HL-60/S4 (cell line): ENCODE measurements around the gene KDM6A.
"Not testable (repeated sequence)": the region's sequence is repeated elsewhere in the genome, so short reads cannot be mapped to it uniquely, and the experiment has no call there.

Source experiments
- in situ Hi-C: fragments of 300-500 bp; cut with MboI; formaldehyde crosslinking; loops from 2 replicates; pipeline ENCODE4 v1.14.3; 2022; ENCODE audit warnings: low sequenced_read_pairs

KDM6A gene

DNA sequence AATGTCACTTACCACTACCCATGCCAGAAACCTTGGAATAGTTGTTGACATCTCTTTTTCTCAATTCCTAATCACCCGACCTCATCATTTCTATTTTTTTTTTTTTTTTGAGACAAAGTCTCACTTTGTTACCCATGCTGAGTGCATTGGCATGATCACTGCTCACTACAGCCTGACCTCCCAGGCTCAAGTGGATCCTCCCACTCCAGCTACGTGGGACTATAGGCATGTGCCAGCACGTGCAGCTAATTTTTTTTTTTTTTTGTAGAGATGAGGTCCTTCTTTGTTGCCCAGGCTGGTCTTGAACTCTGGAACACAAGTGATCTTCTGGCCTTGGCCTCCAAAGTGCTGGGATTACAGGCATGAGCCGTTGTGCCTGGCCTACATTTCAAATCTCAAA is 12.0 kb downstream of the KDM6A start:
- in situ Hi-C loops, result no loop called here

DNA sequence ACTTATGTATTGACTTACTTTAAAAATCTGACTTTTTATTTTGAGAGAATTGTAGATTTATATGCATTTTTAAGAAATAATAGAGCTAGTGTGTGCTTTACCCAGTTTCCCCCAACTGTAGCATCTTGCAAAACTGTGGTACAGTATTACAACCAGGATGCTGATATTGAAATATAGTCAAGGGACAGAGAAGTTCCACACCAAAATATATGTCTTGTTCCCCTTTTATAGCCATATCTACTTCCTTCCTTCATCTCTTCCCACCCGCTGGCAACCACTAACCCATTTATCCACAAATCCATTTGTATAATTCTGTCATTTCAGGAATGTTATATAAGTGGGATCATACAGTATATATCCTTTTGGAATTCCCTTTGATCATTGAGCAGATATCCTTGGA is 16.8 kb downstream of the KDM6A start:
- in situ Hi-C loops, result no loop called here

DNA sequence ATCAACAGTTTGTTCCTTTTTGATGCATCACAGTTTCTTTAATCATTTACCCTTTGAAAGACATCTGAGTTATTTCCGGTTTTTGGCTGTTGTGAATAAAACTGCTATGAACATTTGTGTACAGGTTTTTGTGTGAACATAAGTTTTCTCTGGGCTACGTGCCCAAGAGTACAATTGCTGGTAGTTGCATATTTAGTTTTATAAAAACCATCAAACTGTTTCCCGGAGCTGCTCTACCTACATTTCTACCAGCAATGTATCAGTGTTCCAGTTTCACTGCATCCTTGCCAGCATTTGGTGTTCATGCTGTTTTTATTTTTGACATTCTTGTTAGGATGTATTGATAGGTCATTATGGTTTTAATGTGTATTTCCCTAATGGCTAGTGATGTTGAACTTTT is 17.3 kb downstream of the KDM6A start:
- in situ Hi-C loops, result no loop called here

DNA sequence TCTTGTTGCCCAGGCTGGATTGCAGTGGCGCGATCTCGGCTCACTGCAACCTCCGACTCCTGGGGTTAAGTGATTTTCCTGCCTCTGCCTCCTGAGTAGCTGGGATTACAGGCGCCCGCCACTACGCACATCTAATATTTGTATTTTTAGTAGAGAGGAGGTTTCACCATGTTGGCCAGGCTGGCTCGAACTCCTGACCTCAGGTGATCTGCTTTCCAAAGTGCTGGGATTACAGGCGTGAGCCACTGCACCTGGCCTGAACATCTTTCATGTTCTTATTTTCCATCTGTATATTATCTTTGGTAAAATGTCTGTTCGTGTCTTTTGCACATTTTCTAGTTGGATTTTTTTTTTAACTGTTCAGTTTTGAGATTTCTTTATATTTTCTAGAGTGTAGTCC is 17.7 kb downstream of the KDM6A start:
- in situ Hi-C loops, result not testable (repeated sequence)

DNA sequence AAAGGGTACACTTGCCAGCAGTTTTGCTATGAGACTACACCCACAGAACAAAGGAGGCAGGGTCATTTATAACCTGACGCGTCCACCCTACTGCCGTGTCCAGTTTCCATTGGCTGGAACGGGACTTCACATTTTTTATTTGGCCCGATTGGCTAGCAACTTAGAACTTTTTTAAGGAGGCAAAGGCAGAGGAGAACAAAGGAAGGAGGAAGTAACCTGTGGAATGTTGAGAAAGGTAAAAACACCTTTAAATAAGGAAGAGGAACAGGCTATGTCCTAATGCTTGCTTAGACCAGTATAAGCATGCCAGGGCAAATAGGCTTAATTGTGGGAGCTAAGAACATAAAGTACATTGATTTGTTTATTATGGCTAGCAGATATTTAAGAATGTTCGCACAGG is 18.7 kb downstream of the KDM6A start:
- in situ Hi-C loops, result no loop called here

DNA sequence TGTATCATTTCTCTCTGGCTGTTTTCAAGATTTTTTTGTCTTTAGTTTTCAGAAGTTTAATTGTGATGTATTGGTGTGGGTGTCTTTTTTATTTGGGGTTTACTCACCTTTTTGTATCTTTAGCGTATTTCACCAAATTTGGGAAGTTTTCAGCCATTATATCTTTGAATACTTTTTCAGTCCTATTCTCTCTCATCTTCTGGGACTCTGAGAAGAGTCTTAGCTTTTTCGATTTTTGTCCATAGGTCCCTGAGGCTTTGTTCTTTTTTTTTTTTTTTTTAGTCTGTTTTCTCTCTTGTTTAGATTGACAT is 23.8 kb downstream of the KDM6A start:
- in situ Hi-C loops, result no loop called here

DNA sequence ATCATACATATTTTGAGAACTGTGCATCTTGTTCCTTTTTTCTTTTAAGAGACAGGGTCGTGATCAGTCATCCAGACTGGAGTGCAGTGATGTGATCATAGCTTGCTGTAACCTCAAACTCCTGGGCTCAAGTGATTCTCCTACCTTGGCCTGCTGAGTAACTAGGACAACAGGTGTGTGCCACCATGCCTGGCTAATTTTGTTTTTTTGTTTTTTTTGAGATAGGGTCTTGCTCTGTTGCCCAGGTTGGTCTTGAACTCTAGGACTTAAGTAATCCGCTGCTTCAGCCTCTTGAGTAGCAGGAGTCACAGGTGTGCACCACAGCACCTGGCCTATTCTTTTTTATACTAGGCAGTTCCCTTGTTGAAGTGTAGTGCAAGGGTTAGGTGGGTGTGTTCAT is 24.6 kb downstream of the KDM6A start:
- in situ Hi-C loops, result no loop called here

DNA sequence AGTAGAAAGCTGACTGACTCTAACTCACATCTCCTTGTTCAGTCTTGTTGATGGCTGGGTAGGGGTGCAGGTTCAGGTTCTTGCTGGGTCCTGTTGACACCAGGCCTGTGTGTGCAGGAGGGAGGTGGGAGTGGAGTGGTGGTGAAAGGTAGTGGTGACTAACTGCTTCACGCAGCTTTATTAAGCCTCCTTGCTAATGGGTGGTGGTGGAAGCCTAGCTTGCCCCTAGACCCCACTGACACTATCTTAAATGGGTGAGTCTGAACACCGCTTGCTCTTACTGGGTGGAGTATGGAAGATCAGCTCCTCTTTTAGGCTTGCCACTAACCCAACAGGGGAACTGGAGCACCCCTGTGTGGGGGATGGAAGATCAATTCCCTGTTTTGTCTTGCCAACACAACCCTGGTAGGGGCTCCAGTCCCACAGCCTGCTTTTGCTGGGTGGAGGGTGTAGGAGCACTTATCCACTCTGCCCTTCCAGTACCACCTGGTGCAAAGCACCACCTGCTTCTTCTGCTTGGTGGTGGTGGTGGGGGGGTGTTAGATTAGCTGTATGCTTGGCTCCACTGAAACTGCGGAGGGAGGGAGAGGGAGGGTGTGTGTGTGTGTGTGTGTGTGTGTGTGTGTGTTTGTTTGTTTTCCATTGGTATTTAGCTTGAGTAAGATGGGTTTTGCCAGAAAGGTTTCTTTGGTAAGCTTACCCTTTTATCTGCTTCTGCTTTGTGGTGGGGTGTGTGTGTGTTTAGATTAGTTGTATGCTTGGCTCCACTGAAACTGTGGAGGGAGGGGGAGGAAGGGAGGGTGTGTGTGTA is 25.6 kb downstream of the KDM6A start:
- in situ Hi-C loops, result no loop called here

DNA sequence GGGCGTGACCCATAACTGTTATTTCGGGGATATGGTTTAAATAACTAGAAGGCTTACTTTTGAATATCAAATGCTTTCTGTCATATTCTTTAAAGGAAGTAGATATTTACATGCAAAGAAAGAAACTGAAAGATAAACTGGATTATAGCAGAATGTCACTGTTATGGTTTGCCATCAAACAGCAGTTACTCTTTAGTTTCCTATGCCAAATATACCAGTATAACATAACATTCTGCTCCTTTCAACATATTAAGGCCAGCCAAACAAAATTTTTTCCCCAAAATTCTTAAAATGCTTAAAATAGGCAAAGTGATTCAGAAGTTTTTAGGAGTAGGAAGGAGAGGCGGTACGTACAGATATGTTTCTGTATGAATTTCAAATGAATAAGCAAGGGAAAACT is 27.0 kb downstream of the KDM6A start:
- in situ Hi-C loops, result no loop called here

DNA sequence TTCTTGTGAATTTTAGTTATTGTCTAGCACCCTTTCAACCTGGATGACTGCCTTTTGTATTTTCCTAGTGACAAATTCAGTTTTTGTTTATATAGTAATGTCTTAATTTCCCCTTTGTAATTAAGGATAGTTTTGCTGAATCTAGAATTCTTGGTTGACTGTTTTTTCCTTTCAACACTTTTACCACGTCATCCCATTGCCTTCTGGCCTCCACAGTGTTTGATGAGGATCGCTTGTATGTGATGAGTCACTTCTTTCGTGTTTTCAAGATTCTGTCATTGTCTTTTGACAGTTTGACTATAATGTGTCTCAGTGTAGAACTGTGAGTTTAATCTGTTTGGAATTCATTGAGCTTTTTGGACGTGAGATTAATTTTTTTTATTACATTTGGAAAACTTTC is 30.1 kb downstream of the KDM6A start:
- in situ Hi-C loops, result no loop called here

DNA sequence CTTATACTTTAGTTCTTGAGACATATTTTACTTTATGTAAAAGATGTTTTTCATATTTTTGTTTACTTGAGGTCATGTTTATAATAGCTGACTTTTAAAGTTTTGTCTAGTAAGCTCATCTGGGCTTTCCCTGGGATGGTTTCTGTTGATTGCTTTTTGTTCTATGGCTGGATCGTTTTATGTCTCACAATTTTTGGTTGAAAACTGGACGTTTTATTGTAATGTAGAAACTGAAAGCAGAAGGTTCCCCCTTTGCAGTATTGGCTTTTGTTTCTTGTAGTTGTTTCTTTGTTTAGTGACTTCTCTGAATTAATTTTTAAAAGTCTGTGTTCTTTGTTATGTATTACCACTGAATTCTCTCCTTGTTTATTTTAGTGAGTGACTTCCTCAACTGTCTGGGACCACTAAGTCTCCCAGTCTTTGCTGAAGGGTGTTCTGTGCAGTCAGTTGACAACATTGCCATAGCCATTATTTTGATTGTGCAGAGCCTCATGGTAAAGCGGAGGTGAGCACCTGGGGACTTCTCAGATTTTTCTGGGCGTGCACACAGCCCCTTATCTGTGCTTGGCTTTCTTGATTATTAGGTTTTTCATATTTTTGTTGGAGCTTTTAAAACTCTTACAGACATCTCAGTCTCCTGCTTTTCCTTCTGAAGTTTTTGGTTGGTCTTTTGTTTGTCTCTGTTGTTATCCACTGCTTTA is 31.0 kb downstream of the KDM6A start:
- in situ Hi-C loops, result no loop called here

DNA sequence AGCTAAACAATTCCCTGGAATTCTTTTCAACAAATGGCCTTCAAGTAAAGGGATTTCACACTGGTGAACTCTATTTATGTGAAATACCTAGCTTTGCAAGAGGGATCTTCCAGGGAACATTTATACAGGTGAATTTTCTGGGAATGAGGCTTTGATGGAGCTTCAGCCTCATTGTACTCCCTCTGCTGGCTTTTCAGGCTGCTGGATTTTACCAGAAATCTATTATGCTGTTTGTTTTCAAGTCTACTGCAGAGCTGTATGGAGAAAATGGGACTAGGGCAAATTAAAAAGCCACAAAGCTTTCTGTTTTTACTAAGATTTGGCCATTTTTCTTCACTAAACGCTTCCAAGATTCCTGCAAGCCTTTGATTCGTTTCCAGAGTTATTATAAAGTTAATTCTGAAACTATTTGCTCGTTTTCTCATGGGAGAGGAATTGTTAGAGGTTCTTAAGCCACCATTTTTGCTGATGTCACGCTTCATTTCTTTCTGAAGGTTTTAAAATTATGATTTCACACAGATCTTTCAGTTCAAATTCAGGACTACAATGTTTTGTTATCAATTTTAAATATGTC is 31.6 kb downstream of the KDM6A start:
- in situ Hi-C loops, result no loop called here

DNA sequence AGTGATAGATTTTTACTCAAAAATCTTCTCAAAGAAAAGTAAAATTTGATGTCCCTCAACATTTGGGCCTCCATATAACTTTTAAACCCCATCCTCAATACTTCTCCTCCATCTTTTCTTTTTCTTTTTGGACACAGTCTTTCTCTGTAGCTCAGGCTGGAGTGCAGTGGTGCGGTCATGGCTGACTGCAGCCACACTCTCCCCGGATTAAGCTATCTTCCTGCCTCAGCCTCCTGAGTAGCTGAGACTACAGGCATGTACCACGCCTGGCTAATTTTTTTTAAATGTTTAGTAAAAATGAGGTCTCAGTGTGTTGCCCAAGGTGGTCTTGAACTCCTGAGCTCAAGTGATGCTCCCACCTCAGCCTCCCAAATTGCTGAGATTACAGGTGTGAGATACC is 33.1 kb downstream of the KDM6A start:
- in situ Hi-C loops, result no loop called here

DNA sequence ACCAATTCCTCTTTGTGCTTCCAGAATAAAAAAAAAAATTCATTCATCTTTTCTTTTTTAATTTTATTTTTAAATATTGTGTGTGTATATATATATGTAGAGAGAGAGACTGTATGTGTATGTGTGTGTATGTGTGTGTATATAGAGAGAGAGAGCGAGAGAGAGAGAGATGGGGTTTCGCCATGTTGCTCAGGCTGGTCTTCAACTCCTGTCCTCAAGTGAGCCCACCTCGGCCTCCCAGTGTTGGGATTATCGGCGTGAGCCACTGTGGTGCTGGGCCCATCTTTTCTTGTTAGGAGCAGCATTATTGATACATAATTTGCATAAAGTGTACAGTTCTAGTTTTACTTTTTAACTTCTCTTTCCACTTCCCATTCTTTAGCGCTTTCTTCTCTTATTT is 33.6 kb downstream of the KDM6A start:
- in situ Hi-C loops, result no loop called here

DNA sequence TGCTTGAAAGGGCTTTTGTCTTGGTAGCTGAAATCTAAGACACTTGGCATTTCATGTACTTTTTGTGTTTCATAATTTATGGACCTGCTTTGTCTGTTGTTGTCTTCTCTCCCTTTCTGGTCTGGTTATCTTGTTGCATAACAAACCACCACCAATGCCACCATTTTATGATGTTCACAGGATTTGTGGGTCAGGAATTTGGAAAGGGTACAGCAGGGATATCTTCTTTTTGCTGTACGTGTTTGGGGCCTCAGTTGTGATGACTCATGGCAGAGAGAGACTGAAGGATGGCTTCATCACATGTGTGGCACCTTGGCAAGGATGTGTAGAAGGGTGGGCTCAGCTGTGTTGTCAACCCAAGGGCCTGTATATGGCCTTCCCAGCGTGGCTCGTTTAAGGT is 35.2 kb downstream of the KDM6A start:
- in situ Hi-C loops, result no loop called here

DNA sequence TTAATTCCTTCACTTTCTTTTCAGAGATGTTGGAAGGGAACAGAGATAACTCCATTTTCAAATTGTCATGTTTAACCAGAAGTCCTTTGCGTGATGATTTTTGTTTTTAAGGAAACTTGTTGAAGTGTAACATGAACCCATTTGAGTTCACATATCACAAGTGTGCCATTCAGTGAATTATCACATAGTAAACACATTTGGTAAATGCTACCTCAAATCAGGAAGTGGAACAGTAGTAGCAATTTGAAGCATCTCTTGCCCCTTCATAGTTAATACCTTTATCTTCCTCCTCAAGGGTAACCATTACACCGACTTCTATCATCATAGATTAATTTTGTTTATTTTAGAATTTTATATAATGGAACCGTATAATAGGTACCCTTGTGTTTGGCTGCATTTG is 35.8 kb downstream of the KDM6A start:
- in situ Hi-C loops, result no loop called here

DNA sequence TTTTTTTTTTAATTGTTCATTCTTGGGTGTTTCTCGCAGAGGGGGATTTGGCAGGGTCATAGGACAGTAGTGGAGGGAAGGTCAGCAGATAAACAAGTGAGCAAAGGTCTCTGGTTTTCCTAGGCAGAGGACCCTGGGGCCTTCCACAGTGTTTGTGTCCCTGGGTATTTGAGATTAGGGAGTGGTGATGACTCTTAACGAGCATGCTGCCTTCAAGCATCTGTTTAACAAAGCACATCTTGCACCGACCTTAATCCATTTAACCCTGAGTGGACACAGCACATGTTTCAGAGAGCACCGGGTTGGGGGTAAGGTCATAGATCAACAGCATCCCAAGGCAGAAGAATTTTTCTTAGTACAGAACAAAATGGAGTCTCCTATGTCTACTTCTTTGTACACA is 37.5 kb downstream of the KDM6A start:
- in situ Hi-C loops, result not testable (repeated sequence)

DNA sequence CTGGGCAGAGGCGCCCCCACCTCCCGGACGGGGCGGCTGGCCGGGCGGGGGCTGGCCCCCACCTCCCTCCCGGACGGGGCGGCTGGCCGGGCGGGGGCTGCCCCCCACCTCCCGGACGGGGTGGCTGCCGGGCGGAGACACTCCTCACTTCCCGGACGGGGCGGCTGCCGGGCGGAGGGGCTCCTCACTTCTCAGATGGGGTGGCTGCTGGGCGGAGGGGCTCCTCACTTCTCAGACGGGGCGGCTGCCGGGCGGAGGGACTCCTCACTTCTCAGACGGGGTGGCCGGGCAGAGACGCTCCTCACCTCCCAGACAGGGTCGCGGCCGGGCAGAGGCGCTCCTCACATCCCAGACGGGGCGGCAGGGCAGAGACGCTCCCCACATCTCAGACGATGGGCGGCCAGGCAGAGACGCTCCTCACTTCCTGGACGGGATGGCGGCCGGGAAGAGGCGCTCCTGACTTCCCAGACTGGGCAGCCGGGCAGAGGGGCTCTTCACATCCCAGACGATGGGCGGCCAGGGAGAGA is 38.1 kb downstream of the KDM6A start:
- in situ Hi-C loops, result not testable (repeated sequence)

DNA sequence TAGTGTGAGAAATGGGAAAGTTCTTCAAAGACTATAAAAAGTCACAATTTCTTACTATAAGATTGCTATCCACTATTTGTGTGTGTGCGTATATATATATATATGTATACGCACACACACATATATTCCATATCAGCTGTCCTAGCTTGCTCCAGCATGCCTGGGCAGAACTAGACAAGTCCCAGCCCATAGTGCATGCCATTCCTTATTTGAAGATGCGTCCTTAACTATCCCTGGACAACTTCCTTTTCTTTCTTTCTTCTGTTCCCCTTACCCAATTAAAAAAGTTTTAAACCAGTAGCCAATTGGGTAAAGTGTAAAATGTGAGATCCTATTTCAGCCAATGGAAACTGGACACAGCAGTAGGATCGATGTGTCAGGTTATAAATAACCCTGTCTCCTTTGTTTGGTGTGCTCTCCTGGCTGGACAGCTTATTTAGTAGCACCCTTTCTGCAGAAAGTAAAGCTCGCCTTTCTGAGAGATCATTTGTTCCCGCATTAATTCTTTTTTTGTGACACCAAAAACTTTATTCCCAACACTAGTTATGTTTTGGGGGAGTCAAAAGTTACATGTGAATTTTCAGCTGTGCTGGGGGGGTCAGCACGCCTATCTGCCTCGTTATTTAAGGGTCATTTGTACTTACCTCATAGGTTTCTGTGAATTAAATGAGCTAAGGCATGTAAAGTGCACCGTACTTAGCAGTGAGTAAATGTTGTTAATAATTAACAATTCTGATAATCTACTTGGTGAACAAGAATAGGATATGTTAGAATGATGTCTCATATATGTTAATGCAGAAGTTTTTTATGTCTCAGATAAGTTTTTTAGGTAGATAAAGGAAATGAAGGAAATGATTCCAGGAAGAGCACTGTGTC is 40.9 kb downstream of the KDM6A start:
- in situ Hi-C loops, result no loop called here

DNA sequence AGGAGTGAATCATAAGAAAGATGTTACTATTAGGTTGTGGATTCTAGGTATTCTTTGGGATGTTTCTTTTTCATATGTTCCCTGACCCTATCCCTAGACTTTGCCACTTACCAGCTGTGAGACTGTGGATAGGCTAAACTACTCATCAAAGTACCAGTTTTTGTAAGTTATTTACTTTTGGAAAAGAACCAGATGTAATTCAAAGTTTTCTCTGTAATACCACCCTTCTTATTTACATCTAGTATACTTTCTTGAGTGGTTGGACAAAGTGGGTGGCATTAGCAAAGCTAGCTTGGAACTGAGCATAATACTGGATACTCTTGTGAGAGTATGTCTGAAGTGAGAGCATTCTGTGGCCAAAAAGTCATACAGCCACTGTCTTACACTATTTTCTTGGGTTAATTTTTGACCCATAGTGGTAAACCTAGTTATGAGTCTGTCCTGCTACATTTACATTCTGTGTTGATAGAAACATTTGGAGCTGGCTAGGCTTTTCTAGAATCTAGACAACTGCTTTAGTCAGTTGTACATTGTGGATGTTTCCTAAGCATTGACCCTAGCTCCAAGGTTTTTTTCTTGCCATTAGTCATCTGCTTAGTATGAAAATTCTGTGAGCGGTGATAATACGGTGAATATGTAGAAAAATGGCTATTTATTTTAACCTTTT is 41.7 kb downstream of the KDM6A start:
- in situ Hi-C loops, result no loop called here
